ENCODE data around the gene SIAE.

The SIAE gene

GRCh38 chr11:124663861-124664260, 9.7 kb downstream of the SIAE start:
- DNase-seq (ENCODE audit: low spot score) = no peak

GRCh38 chr11:124662106-124662505, 11.4 kb downstream of the SIAE start:
- no peak for DNase-seq (ENCODE audit: low spot score)

- no peak for DNase-seq (ENCODE audit: low spot score)
Observed at GRCh38 chr11:124661553-124661952, 12.0 kb downstream of the SIAE start.

- no peak for DNase-seq (ENCODE audit: low spot score)
Observed at GRCh38 chr11:124658986-124659385, 14.6 kb downstream of the SIAE start.

- no peak for DNase-seq (ENCODE audit: low spot score)
Observed at GRCh38 chr11:124658501-124658900, 15.0 kb downstream of the SIAE start.

DNA sequence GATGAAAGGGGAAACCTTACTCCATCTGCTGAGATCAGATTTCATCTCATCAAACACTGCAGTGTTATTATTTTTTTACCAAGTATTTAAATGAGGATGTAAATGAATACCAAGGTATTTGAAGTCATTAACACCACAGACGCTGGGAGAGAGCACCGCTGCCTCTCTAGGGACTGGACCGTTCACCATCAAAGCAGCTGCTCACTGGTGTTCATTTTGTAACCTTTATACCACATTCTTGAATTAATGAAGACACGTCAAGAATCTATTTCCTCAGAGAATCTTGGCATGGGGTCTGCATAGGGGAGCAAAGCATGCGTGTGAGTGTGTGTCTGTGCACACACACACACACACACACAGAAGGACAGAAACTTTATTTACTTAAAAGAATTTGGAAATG, 15.6 kb downstream of the SIAE start:
- no peak for DNase-seq (ENCODE audit: low spot score)

DNA sequence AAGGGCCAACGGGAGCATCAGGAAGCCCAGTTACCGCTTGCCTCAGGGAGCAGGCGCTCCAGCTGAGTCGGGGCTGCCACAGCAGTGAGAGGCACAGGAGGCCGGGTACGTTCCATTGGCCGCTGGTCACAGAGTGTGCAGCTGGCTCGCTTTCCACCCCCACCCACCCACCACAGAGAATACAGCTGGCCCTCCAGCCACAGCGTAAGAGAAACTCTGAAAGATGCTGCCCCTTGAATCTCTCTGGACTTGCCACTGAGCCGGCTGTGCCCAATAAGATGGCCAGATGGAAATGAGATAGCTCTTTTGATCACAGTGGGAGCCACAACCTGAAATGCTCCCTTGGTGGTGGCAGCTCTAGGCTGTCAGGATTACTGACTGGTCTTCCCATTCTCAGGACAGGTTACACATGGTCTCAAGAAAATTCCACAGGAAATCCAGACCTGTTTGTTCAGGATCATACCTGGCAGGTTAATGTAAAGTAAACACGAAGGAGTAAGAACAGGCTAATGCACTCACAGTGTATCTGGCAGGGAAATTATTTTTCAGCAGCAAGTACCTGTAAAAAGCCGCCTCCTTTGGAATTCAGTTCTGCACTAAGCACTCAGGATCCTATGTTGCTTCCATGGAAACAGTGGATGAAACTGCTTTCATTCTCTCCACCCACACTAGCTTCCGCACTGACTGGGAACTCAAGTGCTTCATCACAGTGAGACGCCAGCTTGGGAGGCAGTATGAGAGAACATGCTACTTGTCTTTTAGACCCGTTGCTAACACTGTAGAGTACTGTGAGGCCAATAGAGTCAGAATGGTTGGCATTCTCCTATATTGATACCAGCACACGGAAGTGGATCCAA, 16.5 kb downstream of the SIAE start:
- DNase-seq (ENCODE audit: low spot score) = no peak

- no peak for DNase-seq (ENCODE audit: low spot score)
Observed at GRCh38 chr11:124648610-124649009, 24.9 kb downstream of the SIAE start.

DNA sequence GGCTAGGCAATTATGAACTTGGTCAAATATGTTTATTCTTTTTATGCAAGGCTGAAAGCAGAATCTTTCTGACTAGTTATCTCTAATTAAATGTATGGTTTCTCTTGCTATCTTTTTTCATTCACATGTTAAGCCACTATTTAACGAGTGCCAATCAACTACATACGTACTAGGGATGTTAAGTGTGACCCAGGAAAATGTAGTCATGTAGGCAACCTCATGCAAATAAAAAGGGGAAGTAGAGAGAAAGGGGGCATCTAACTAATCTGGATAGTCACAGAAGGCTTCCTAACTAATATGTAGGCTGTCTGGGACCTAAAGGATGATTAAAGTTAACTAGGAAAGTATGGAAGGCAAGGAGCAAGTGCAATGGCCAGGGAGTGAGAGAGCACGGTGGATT, 27.4 kb downstream of the SIAE start:
- DNase-seq (ENCODE audit: low spot score) = no peak

DNA sequence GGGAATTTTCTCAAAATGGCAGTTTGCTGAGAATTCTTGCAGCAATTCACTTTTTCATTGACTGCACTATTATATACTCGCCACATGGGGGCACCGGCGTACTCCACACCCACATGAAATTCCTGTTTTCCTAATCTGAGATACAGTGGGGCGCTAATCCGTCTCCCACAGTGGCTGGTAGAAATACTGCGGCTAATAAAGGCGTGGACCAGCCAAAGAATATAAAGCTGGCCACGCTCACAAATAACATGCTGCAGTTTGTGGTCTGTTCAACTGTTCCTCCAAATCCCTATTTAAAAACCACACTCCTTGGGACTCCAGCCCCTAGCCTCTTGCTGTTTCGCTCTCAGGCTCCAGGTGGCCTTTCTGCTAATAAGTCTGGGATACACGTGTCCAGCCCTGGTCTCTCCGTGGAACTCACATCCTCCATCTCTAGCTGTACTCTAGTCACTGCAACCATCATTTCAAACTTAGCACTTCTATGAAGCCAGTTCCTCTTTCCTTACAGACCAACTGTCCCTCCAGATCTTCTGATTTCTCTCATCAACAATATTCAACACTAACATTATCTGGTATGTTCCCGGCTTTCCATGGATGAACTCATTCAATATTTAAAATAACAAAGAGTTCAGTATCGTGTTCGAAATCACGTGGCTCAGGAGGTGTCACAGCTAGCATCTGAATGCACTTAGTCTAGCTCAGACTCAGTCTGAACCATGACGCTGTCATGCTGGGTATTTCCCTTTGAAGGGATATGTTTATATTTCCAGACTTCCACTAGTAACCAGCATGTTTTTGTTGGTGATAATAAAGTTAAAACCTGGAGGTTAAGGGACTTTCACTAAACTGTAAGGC, 28.9 kb downstream of the SIAE start:
- peak; percentile 79 for DNase-seq (ENCODE audit: low spot score)

- DNase-seq (ENCODE audit: low spot score) = peak; percentile 77
Observed at GRCh38 chr11:124643605-124644425, 29.7 kb downstream of the SIAE start.

DNA sequence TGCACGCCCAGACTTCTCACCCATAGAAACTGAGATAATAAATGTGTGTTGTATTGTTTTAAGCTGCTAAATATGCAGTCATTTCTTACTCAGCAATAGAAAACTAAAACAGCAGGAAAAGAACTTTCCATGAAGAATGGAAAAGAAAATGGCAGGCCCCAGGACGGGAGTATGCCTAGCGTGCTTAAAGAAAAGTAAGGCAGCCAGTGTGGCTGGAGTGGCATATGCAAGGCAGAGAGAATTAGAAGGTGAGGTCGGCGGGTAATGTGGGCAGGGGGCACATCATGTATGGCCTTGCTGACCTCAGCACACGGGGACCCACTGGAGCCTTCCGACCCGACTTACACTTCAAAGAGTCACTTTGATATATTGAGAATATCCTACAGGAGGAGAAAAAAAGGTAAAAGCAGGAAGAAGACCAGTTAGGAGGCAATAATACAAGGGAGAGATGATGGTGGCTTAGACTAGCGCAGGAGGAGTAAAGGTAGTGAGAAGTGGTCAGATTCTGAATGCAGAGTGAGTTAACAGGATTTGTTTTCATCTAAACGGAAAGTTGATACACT, 30.4 kb downstream of the SIAE start:
- DNase-seq (ENCODE audit: low spot score) = no peak

DNA sequence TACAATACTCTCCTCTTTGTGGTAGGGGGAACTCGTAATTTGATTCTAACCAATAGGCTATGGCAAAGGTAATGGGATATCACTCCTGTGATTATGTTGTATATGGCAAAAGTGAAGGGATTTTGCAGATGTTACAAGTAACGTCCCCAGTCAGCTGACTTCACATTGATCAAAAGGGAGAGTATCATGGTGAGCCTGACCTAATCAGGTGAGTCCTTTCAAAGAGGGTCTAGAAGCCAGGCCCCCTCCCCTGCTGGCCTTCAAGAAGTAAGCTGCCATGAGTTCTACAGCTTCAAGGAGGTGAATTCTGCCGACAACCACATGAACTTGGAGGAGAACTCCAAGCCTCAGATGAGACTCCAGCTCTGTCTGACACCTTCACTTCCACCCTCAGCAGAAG, 30.9 kb downstream of the SIAE start:
- no peak for DNase-seq (ENCODE audit: low spot score)

- no peak for DNase-seq (ENCODE audit: low spot score)
Observed at GRCh38 chr11:124640666-124641065, 32.9 kb downstream of the SIAE start.

- DNase-seq (ENCODE audit: low spot score) = no peak
Observed at GRCh38 chr11:124639186-124639585, 34.4 kb downstream of the SIAE start.

DNA sequence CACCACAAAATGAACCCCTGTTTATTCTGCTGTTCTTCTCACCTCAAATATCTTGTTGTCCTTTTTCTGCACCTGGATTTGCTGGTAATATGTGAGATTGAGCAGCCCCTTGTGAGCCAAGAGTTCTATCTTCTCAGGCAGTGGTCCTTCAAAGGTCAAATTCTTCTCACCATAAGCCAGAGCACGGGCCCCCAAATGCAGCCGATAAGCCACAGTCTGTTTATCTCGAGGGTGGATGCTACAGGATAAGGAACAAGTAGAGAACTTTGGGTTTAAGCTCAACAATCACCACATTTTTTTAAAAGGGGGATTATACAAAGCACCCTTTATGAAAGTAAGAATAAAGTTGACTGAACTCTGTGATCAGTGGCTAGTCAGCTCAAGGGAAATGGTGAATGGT, 35.0 kb downstream of the SIAE start:
- DNase-seq (ENCODE audit: low spot score) = no peak

GRCh38 chr11:124635932-124636331, 37.6 kb downstream of the SIAE start:
- DNase-seq (ENCODE audit: low spot score) = no peak

DNA sequence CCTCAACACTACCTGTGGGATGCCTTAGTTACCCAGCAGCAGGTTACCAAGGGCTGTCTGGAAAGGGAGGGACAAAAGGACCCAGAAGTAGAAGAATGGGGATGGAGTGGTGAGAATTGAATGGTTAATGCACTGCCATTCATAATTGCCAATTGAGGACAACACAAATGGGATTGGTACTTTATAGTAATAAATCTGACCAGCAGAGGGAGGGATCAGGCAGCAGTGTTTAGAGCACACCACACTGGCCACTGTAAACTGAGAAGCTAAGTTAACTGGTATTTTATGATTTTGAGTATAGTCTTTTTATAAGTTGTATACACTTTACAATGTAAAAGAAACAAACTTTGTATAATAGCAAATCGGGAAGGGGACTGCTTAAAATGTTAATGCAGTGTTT, 40.2 kb downstream of the SIAE start:
- peak; percentile 20 for DNase-seq (ENCODE audit: low spot score)

DNA sequence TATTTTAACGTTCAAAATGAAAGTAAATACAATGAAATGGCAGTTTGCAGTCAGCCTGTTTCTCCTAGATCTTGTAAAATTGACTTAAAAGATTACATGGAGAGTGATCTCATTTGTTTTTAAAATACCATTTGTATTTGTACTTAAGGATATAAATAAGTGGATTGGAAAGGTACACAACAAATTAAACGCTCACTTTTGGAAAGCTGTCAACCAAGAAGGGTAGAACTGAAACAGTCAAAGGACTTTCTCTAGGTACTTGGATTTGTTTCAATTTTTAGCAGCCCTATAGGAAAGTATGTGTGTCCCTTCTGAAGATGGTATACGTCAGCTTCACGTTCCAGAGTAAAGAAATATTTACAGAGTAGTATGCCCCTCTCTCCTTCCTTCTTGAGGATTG, 43.6 kb downstream of the SIAE start:
- DNase-seq (ENCODE audit: low spot score) = no peak

- DNase-seq (ENCODE audit: low spot score) = no peak
Observed at GRCh38 chr11:124627546-124627945, 46.0 kb downstream of the SIAE start.

- DNase-seq (ENCODE audit: low spot score) = no peak
Observed at GRCh38 chr11:124625504-124626168, 47.9 kb downstream of the SIAE start.

All from GM03348 (cell line).